Erythroblast (primary cell): ENCODE measurements around the gene KCNAB2.

Experiments used
- DNase-seq, 2 experiments: peaks; one replicate each; lab custom pipeline; 2025; lab: John Stamatoyannopoulos, UW
- GATA1 ChIP-seq: IDR thresholded peaks from 2 replicates; pipeline ENCODE4 v1.6.1; 2011; ENCODE audit warnings: low read depth, mild to moderate bottlenecking, control low read depth, low read length, moderate library complexity
- POLR2A ChIP-seq: IDR thresholded peaks from 2 replicates; pipeline ENCODE4 v1.6.1; 2011; ENCODE audit warnings: mild to moderate bottlenecking, low read length

The KCNAB2 gene

GRCh38 chr1:6121021-6121421, 75.3 kb downstream of the KCNAB2 start:
- TF ChIP-seq GATA1 (no peak), POLR2A (no peak)
- DNase-seq, result no peak

DNA sequence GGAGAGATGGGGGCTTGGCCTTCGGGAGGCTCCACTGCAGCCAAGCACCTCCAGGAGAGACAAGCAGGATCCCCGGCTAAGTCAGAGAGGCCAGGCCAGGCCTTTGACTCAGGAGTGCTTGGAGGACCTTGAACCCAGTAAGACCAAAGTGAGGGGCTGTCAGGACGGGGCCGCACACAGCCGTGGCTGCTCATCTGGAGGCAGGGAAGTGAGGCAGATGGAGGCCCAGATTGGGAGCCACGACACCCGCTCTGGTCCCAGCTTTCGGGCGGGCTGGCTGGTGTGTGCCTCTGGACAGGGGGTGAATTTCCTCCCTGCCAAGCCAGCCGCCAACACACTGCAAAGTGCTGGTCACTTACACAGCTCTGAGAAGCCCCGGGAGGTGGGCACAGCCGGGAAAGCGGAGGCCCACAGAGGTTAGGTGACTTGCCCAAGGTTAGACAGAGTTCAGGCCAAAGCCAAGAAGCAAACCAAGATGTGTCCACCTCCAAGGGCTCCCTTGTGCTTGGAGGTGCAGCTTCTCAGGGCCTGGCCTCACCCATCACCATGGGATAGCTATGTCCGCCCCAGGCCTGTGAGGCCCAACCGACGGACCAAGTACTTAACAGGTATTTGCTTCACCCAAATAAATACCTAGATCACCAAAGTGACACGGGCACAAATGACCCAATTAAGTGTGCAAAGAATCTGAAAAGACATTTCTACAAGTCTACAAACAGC, 76.1 kb downstream of the KCNAB2 start:
- TF ChIP-seq POLR2A, result no peak
- TF ChIP-seq GATA1, result no peak
- no peak for DNase-seq

DNA sequence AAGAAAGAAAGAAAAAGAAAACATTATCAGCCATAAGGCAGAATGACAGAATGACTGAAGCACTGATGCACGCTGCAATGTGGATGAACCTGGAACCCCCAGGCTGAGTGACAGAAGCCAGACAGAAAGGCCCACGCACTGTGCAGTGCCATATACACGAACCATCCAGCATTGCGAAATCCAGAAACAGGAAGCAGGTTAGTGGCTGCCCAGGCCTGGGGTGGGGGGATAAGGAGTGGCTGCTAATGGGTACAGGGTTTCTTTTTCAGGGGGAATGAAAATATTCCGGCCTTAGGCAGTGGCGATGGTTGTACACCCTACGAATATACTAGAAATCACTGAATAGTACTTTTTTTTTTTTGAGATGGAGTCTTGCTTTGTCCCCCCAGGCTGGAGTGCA, 77.4 kb downstream of the KCNAB2 start:
- TF ChIP-seq GATA1, result no peak
- TF ChIP-seq POLR2A, result no peak
- DNase-seq, result peak in 1 of 2 experiments; percentile 4

DNA sequence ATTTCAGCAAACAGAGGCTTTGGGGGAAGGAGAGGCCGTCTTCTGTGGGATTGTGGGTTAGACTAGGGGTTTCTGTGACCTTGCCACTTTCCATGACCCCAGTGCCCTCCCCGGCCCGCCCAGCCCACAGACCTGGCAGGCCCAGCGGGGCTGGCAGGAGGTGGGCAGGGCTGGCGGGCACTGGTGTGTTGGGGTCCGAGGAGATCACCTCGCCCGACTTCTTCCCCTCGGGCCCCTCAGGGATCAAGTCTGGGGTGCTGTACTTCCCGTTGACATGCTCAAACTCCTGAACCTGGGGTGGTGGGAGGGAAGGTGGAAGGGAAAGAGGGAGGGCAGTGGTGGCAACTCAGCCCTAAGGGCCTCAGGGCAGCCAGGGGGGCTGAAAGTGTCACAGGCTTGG, 78.1 kb downstream of the KCNAB2 start:
- TF ChIP-seq GATA1 (no peak), POLR2A (no peak)
- no peak for DNase-seq

- TF ChIP-seq GATA1, result no peak
- no peak for TF ChIP-seq POLR2A
- no peak for DNase-seq
Observed at GRCh38 chr1:6124341-6124740, 78.7 kb downstream of the KCNAB2 start.

DNA sequence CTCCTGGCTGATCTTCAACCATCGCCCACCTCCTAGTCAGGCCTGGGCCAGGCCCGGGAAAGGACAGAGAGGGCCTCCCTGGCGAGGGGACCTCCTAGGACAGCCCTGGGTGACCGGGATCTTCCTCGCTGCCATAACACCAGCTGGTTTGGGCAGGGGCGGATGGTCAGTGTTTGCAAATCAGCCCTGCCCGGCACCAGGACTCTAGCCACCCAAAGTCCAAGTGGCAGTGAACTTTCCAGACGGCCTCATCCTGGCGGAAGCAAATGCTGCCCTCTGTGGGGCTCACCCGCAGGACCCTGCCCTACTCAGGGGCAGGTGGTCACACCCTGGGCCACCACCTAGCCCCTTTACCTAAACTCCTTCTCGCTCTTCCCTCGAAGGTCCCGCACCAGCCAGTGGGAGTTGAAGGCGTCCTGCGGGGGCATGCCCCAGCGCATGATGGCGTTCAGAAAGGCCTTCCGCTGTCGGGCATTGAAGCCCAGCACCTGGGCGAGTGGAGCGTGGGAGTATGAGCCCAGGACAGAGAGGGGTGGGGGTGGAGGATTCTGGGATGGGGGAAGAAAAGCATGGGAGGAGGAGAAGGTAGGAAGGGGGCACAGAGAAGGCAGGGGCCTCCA, 79.2 kb downstream of the KCNAB2 start:
- no peak for TF ChIP-seq POLR2A
- DNase-seq, result no peak

DNA sequence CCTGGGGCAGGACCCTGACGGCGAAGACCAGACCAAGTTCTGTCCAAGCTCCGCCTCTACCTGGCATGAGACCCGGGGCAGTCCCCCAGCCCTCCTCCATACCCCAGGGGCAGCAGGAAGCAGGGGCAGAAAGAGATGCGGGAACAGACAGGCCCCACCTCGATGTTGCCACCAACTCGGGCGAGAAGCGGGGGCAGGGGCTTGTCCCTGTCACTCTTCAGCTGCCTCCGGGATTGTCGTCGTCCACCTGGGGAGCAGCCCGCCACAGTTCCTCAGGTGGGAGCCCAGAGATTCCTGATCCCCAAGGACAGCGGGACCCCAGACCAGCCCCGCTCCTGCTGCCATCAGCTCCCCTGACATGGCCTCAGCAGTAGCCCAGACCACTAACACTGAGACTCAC, 79.7 kb downstream of the KCNAB2 start:
- no peak for DNase-seq
- TF ChIP-seq GATA1 (no peak), POLR2A (no peak)

DNA sequence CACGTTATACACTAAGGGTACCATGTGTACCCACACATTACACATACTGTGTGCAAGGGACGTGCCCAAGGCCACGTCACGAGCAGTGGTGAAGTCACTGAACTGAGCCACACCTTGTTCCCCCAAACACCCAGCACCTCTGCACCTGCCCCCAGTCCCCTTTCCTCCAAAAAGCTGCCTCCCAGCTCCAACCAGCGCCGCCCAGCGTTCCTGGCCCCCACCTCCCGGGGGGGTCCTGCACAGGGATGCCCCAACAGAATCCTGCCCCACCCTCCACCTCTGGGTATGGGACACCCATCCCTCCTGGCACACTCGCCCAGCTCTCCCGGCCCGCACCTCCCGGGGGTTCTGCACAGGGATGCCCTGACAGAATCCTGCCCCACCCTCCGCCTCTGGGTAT, 80.3 kb downstream of the KCNAB2 start:
- no peak for TF ChIP-seq GATA1
- TF ChIP-seq POLR2A, result no peak
- no peak for DNase-seq

DNA sequence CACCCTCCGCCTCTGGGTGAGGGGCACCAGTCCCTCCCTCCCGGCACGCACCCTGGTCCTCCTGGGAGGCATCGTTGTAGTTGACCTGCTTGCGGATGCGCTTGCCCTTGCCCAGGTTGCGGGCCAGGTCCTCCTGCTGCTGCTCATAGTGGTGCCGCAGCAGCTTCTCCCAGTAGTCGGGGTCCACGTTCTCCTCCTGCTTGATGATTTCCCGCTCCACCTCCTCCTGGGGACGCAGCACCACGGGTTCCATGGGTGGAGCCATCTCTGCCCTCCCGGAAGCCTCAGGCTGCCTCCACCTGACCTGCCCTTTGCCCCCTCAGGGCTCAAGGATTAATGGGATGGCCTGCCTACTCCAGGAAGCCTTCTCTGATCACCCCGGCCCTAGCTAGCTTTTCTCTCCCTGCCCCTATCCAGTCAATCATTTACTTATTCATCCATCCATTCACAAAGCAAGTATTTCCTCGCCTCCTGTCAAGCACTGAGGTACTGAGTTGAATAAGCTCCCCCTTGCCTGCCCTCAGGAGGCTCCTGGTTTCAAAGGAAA, 80.9 kb downstream of the KCNAB2 start:
- TF ChIP-seq POLR2A (no peak), GATA1 (no peak)
- DNase-seq, result no peak

DNA sequence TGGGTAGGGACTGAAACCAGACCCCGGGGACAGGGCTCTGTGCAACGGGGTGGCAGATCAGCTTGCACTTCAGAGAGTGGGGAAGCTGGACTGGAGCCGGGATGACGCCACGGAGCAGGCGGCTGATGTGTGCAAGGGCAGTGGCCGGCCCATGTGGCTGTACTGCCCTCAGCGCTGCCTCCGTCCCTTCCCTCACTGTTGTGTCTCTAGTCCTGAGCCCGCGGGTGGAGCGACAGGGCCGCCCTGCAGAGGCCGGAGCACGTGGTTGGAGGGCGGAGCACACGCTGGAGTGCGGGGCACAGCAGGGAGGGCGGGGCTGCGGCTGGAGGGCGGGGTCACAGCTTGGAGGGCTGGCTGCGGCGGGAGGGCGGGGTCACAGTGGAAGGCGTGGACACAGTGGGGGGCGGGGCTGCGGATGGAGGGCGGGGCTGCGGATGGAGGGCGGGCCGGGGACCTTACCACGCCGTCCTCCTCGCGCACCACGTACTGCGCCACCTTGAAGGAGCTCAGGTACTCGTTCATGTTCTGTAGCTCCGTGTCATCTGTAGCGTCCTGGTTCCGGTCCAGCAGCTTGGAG, 82.0 kb downstream of the KCNAB2 start:
- DNase-seq, result peak; percentile 85 to 91
- TF ChIP-seq POLR2A, result no peak

DNA sequence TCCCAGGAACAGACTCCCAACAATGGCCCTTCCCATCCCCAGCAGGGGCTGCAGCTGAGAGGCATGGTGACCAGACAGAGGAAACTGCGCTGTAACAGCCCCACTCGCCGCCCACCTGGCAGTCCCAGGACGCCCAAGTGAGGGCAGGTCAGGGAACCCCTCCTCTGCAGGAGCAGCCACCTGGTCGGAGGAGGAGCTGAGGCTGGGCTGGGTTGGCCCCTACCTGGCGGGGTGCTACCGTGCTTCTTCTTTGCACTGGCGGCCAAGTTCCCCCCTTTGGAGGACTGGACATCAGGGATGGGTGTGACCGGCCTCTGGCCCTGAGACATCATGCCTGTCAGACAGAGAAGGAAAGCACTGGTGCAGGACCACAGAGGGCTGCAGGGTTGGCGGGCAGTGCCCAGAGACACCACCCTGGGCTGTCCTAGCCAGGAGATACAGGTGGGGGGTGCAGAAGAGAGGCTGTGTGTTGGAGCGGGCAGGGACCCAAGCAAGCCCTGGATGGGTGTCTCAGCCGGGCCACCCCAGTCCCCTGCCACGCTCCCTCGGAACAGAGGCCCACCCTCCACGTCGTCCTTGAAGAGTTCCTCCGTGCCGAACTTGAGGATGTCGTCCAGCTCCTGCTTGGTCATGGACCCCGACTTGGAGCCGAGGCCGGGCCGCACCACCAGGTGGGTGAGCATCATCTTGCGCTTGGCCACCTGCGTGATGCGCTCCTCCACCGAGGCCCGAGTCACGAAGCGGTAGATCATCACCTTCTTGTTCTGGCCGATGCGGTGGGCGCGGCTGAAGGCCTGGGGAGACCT, 82.8 kb downstream of the KCNAB2 start:
- DNase-seq, result no peak
- TF ChIP-seq POLR2A, result no peak
- no peak for TF ChIP-seq GATA1

GRCh38 chr1:6129313-6129712, 83.6 kb downstream of the KCNAB2 start:
- peak in 1 of 2 experiments; percentile 8 for DNase-seq
- TF ChIP-seq POLR2A, result no peak
- TF ChIP-seq GATA1, result no peak

GRCh38 chr1:6130036-6130435, 84.3 kb downstream of the KCNAB2 start:
- no peak for TF ChIP-seq POLR2A
- no peak for TF ChIP-seq GATA1
- DNase-seq, result no peak

DNA sequence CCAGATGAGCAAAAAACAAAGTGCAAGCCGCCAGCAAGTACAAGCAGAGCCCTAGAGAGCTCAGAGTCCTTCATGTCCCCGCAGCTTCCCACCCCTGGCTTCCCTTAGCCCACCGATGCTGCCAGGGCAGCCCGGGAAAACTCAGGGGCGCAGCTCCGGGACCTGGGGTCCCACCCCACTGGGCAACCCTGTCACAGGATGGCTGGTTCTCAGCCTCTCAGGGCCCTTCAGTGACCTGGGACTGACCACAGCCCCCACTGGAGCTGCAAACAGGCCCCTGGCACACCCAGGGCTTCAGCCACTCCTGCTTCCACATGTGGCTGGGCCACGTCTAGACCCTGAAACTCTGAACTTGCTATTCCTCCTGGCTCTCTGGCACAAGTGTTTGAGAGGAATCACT, 84.9 kb downstream of the KCNAB2 start:
- TF ChIP-seq POLR2A, result no peak
- no peak for TF ChIP-seq GATA1
- no peak for DNase-seq
